Bronchial epithelial cell (primary cell): ENCODE measurements around the gene BAMBI. TPM values are rescaled to one million over a fixed set of nuclear protein-coding genes. Genes with fewer than 3 reads are reported as not detected.
A peak's percentile ranks its signal among the peaks of the same experiment; 100 is the strongest.

ENCODE experiments used
- DNase-seq: peaks from one replicate; pipeline ENCODE4 v3.0.0-alpha.2; 2010; ENCODE audit warnings: low read depth
- FAIRE-seq: peaks from 2 replicates; lab custom pipeline; 2011; peaks lifted over from hg19 to GRCh38; lab: Jason Lieb, UNC
- H3K27me3 ChIP-seq: 2 replicates; pipeline ENCODE4 v1.5.1; 2011; ENCODE audit warnings: low read length; ENCODE audit not compliant: control insufficient read depth, insufficient read depth
- H3K36me3 ChIP-seq: 2 replicates; pipeline ENCODE4 v1.5.1; 2011; ENCODE audit warnings: low read length; ENCODE audit not compliant: control insufficient read depth, insufficient read depth
- H3K4me3 ChIP-seq: 2 replicates; pipeline ENCODE4 v1.5.1; 2011; ENCODE audit warnings: mild to moderate bottlenecking, low read depth, low read length, control low read depth
- CTCF ChIP-seq: IDR thresholded peaks from 2 replicates; pipeline ENCODE4 v1.5.1; 2011; ENCODE audit warnings: mild to moderate bottlenecking, moderate library complexity, low read length, control low read depth, inconsistent platforms; ENCODE audit not compliant: insufficient read depth, severe bottlenecking
- total RNA-seq: library from RNA; depleted of rRNA; stranded (reverse); fragments of >200 nt; gene quantifications from 2 replicates; pipeline ENCODE4 v1.2.1, GENCODE V29; 2014

Gene BAMBI
- total RNA-seq = 8.7 and 28.5 TPM in 2 replicates

GRCh38 chr10:28676968-28677887, at the start of gene BAMBI:
Gene BAMBI (plus strand): TSS chr10:28677521. CDS start chr10:28677898, 377 bp downstream.
- peak; percentile 73 for DNase-seq
- peaks cover 4% of the 10 kb centered on the region for H3K27me3 ChIP-seq
- no peak for FAIRE-seq
- H3K36me3 ChIP-seq = no peaks in the 10 kb centered on the region
- H3K4me3 ChIP-seq = peak within 1 kb of the TSS; percentile 74
- TF ChIP-seq CTCF = peak; percentile 71

GRCh38 chr10:28628184-28628893, 49.0 kb upstream of the BAMBI start:
- peak; percentile 92 for FAIRE-seq
- peak; percentile 79 for DNase-seq
- TF ChIP-seq CTCF = peak; percentile 86
- Histone ChIP-seq H3K4me3 (no peak overlapping the region), H3K27me3 (no peaks in the 10 kb centered on the region), H3K36me3 (no peaks in the 10 kb centered on the region)

- no peak overlapping the region for H3K4me3 ChIP-seq
- no peak for TF ChIP-seq CTCF
- no peak for FAIRE-seq
- DNase-seq = no peak
- H3K36me3 ChIP-seq = no peaks in the 10 kb centered on the region
- no peaks in the 10 kb centered on the region for H3K27me3 ChIP-seq
These were observed 45.3 kb upstream of the BAMBI start for GRCh38 chr10:28631896-28632583.

GRCh38 chr10:28632584-28632945, 44.8 kb upstream of the BAMBI start:
- FAIRE-seq = no peak
- DNase-seq = no peak
- no peak overlapping the region for H3K4me3 ChIP-seq
- no peaks in the 10 kb centered on the region for H3K27me3 ChIP-seq
- no peak for TF ChIP-seq CTCF
- no peaks in the 10 kb centered on the region for H3K36me3 ChIP-seq

GRCh38 chr10:28633750-28634149, 43.6 kb upstream of the BAMBI start:
- FAIRE-seq = no peak
- H3K27me3 ChIP-seq = no peaks in the 10 kb centered on the region
- TF ChIP-seq CTCF = no peak
- H3K36me3 ChIP-seq = no peaks in the 10 kb centered on the region
- no peak for DNase-seq
- H3K4me3 ChIP-seq = no peak overlapping the region
